HepG2 (cell line): ENCODE results near the gene INPP4B. TPM values are rescaled to one million over a fixed set of nuclear protein-coding genes. Genes with fewer than 3 reads are reported as not detected.

Source experiments
- ATAC-seq: fragments of 200-7000 bp; cut with Tn5 transposase; 3 replicates; pipeline ENCODE4 v1.9.1; 2020; ENCODE audit warnings: mild to moderate bottlenecking, moderate library complexity
- BruUV-seq: library from RNA; stranded (reverse); fragments of 400-500 nt; replicated peaks from 2 replicates; lab custom pipeline; 2021; lab: Mats Ljungman, UMichigan
- CTCF ChIA-PET: fragments of 300-600 bp; formaldehyde crosslinking; extraction: SDS; loops from one replicate; lab custom pipeline; 2021; ENCODE audit warnings: low total read pairs, inconsistent platforms, low intra/inter-chr PET ratio; lab: Yijun Ruan, JAX
- POLR2A ChIA-PET: fragments of 350-600 bp; sonication (Branson Sonifier 250); formaldehyde crosslinking; loops from one replicate; lab custom pipeline; 2020; ENCODE audit warnings: antibody characterized with exemption, inconsistent platforms; lab: Yijun Ruan, JAX
- DNase-seq: peaks from one replicate; pipeline ENCODE4 v3.0.0-alpha.2; 2015; ENCODE audit warnings: low spot score
- FAIRE-seq: peaks from 3 replicates; lab custom pipeline; 2011; peaks lifted over from hg19 to GRCh38; lab: Jason Lieb, UNC
- H2AFZ ChIP-seq: one replicate; pipeline ENCODE4 v1.6.1; 2011; ENCODE audit warnings: low read length, inconsistent platforms
- H3K27ac ChIP-seq: fragments of 300-600 bp; 3 replicates; pipeline ENCODE4 v1.8.0; 2011; ENCODE audit warnings: mixed run types, mild to moderate bottlenecking, mixed read lengths, low read length, inconsistent platforms; ENCODE audit not compliant: insufficient read depth; ENCODE audit errors: extremely low read length
- H3K27me3 ChIP-seq, 2 experiments: fragments of 200-600 bp in 1 of 2; 2 replicates in 1 of 2; 3 replicates in 1 of 2; pipeline versions ENCODE4 v1.6.0 to v1.8.0; 2011; ENCODE audit warnings: low read length in 2 of 2, mild to moderate bottlenecking in 2 of 2, moderate library complexity in 2 of 2, inconsistent platforms in 1 of 2; ENCODE audit not compliant: insufficient read depth in 2 of 2, control insufficient read depth in 1 of 2
- H3K36me3 ChIP-seq, 2 experiments: fragments of 200-600 bp in 1 of 2; replicated peaks in 1 of 2; 2 replicates in 1 of 2; 3 replicates in 1 of 2; pipeline versions ENCODE4 v1.5.1 to v1.8.0; 2011; ENCODE audit warnings: low read length in 2 of 2, inconsistent platforms in 1 of 2; ENCODE audit not compliant: insufficient read depth in 2 of 2, control insufficient read depth in 1 of 2
- H3K4me1 ChIP-seq: 2 replicates; pipeline ENCODE4 v1.5.1; 2012; ENCODE audit warnings: low read length, inconsistent platforms; ENCODE audit not compliant: insufficient read depth
- H3K4me2 ChIP-seq: 2 replicates; pipeline ENCODE4 v1.6.0; 2011; ENCODE audit warnings: low read depth, low read length, inconsistent platforms
- H3K4me3 ChIP-seq, 3 experiments: fragments of 200-600 bp in 1 of 3; sonication (generic), shearing (Covaris generic) in 1 of 3; replicated peaks in 1 of 3; 2 replicates each; pipeline ENCODE4 v1.5.1; 2011 to 2016; ENCODE audit warnings: low read length in 3 of 3, inconsistent platforms in 2 of 3, low read depth in 2 of 3, mild to moderate bottlenecking in 2 of 3, control low read depth in 1 of 3, mixed read lengths in 1 of 3; ENCODE audit not compliant: insufficient read depth in 1 of 3
- H3K79me2 ChIP-seq: one replicate; pipeline ENCODE4 v1.6.1; 2011; ENCODE audit warnings: low read length, inconsistent platforms; ENCODE audit not compliant: insufficient read depth
- H3K9ac ChIP-seq: 2 replicates; pipeline ENCODE4 v1.6.0; 2011; ENCODE audit warnings: mild to moderate bottlenecking, low read depth, low read length, inconsistent platforms; ENCODE audit not compliant: insufficient read depth
- H3K9me3 ChIP-seq: 2 replicates; pipeline ENCODE4 v1.5.1; 2012; ENCODE audit warnings: mild to moderate bottlenecking, low read length
- H4K20me1 ChIP-seq: 2 replicates; pipeline ENCODE4 v1.6.0; 2011; ENCODE audit warnings: inconsistent platforms, mild to moderate bottlenecking, low read length, moderate library complexity; ENCODE audit not compliant: insufficient read depth
- ARID3A ChIP-seq: IDR thresholded peaks from 2 replicates; pipeline ENCODE4 v1.6.1; 2012; ENCODE audit warnings: low read depth, low read length, improper control_type of control experiment
- ATF7 ChIP-seq, 2 experiments: fragments of 450-650 bp in 1 of 2; sonication (generic) in 1 of 2; formaldehyde crosslinking in 1 of 2; IDR thresholded peaks; 2 replicates each; pipeline versions ENCODE4 v1.4.0 to v1.6.1; 2016 to 2020; ENCODE audit warnings: antibody characterized with exemption in 1 of 2, mild to moderate bottlenecking in 1 of 2, missing genetic modification reagents in 1 of 2
- ATRX ChIP-seq: sonication (generic); formaldehyde crosslinking; IDR thresholded peaks from 2 replicates; pipeline ENCODE4 v1.4.0; 2020; ENCODE audit warnings: missing genetic modification reagents, borderline replicate concordance
- CREBL2 ChIP-seq: sonication (generic); formaldehyde crosslinking; IDR thresholded peaks from 2 replicates; pipeline ENCODE4 v1.8.1; 2023; ENCODE audit warnings: missing genetic modification reagents, mild to moderate bottlenecking, borderline replicate concordance
- FOXC1 ChIP-seq: sonication (generic); formaldehyde crosslinking; IDR thresholded peaks from 2 replicates; pipeline ENCODE4 v1.8.0; 2022; ENCODE audit warnings: mild to moderate bottlenecking, missing genetic modification reagents, borderline replicate concordance
- HBP1 ChIP-seq: IDR thresholded peaks from 2 replicates; pipeline ENCODE4 v1.6.1; 2016; ENCODE audit warnings: low read depth, control low read depth
- IKZF1 ChIP-seq: fragments of 450-650 bp; IDR thresholded peaks from 2 replicates; pipeline ENCODE4 v1.7.1; 2016
- MIER2 ChIP-seq: IDR thresholded peaks from 2 replicates; pipeline ENCODE4 v1.6.1; 2016; ENCODE audit warnings: missing biosample characterization, missing genetic modification reagents
- SRY ChIP-seq: sonication (generic); formaldehyde crosslinking; IDR thresholded peaks from 2 replicates; pipeline ENCODE4 v1.8.0; 2022; ENCODE audit warnings: mild to moderate bottlenecking, missing genetic modification reagents
- TCF7 ChIP-seq: sonication (generic); IDR thresholded peaks from 2 replicates; pipeline ENCODE4 v1.6.1; 2016; ENCODE audit warnings: antibody characterized with exemption, low read depth
- ZNF18 ChIP-seq: sonication (generic); formaldehyde crosslinking; IDR thresholded peaks from 2 replicates; pipeline ENCODE4 v1.8.0; 2022; ENCODE audit warnings: mild to moderate bottlenecking, missing genetic modification reagents; ENCODE audit not compliant: insufficient replicate concordance
- ZNF207 ChIP-seq: fragments of 450-650 bp; IDR thresholded peaks from 2 replicates; pipeline ENCODE4 v1.6.1; 2016; ENCODE audit warnings: antibody characterized with exemption, borderline replicate concordance
- ZNF281 ChIP-seq: sonication (generic); formaldehyde crosslinking; IDR thresholded peaks from 2 replicates; pipeline ENCODE4 v1.4.0; 2020; ENCODE audit warnings: missing genetic modification reagents, borderline replicate concordance
- ZNF674 ChIP-seq: sonication (generic); formaldehyde crosslinking; IDR thresholded peaks from 2 replicates; pipeline ENCODE4 v1.5.0; 2020; ENCODE audit warnings: low read depth, mild to moderate bottlenecking, missing genetic modification reagents
- in situ Hi-C: cut with HindIII; loops from 2 replicates; pipeline ENCODE4 v1.10.0; 2017; ENCODE audit warnings: low pct_unique_long_range_greater_than_20kb; ENCODE audit not compliant: extremely low pct_ligation_motif_present
- intact Hi-C: fragments of 100-400 bp; cut with micrococcal nuclease; formaldehyde crosslinking; loops from one replicate; pipeline ENCODE4 v1.10.0; 2022; ENCODE audit not compliant: unreplicated experiment
- polyA plus RNA-seq, 8 experiments: library from polyadenylated mRNA; depleted of rRNA in 3 of 8; stranded (reverse) in 7 of 8; unstranded in 1 of 8; fragments of >200 nt; fragmentation: Illumina TruSeq in 4 of 8; extraction: Trizol in 4 of 8; gene quantifications; 2 replicates each; pipeline versions ENCODE4 v1.2.1 to v1.2.3, GENCODE V29; 2011 to 2016; ENCODE audit warnings: low read depth in 4 of 8, missing spikeins in 1 of 8, mixed read lengths in 1 of 8; ENCODE audit not compliant: insufficient read depth in 1 of 8
- total RNA-seq, 5 experiments: library from RNA; depleted of rRNA; stranded (reverse); fragments of >200 nt; fragmentation: Illumina TruSeq; extraction: Trizol; gene quantifications; 2 replicates each; pipeline ENCODE4 v1.2.3, GENCODE V29; 2016; ENCODE audit warnings: low read depth in 1 of 5

INPP4B gene
- total and polyA plus RNA-seq, 2 of the 13 experiments (the other 11 are each of a cell fraction or from before 2014, with no cell fraction given) = not detected

GRCh38 chr4:142202404-142203332 is 643.4 kb downstream of the INPP4B start (continued):
- TF ChIP-seq ZNF18 (CRISPR knock-in tag) (no peak), ZNF281 (CRISPR knock-in tag) (no peak), MIER2 (no peak), ATRX (CRISPR knock-in tag) (no peak), ZNF207 (no peak), ZNF674 (CRISPR knock-in tag) (no peak)

GRCh38 chr4:142201041-142201440 is 645.1 kb downstream of the INPP4B start:
- ATAC-seq (no peak), FAIRE-seq (no peak), DNase-seq (no peak)
- no peaks in the 10 kb centered on the region for H3K4me1 ChIP-seq
- ChIA-PET CTCF (no interaction called here), POLR2A (no interaction called here)
- H2AFZ ChIP-seq = no peak overlapping the region
- H3K9ac ChIP-seq = no peak overlapping the region
- H3K4me2 ChIP-seq = no peak overlapping the region
- H3K9me3 ChIP-seq = no peaks in the 10 kb centered on the region
- in situ Hi-C loops (no loop called here), intact Hi-C loops (no loop called here)
- no peaks in the 10 kb centered on the region for H4K20me1 ChIP-seq
- no peaks in the 10 kb centered on the region for H3K79me2 ChIP-seq
- H3K4me3 ChIP-seq = no peak overlapping the region
- H3K27ac ChIP-seq = no peak overlapping the region
- no peaks in the 10 kb centered on the region; a peak in 1 of 5 replicates for H3K27me3 ChIP-seq
- H3K36me3 ChIP-seq = no peaks in the 10 kb centered on the region
- no TSS peak for BruUV-seq
- TF ChIP-seq CREBL2 (CRISPR knock-in tag) (no peak), HBP1 (no peak), TCF7 (no peak), SRY (CRISPR knock-in tag) (no peak), ARID3A (no peak), IKZF1 (no peak), FOXC1 (CRISPR knock-in tag) (no peak), ATF7 (IDR thresholded peaks at IDR 0.05) (no peak), ATF7 (CRISPR knock-in tag; IDR thresholded peaks at IDR 0.05) (no peak)
